H9 (cell line): Measurements from ENCODE around the gene RBP2. TPM values are rescaled to one million over a fixed set of nuclear protein-coding genes. Genes with fewer than 3 reads are reported as not detected.
"Not testable (repeated sequence)": the region's sequence is repeated elsewhere in the genome, so short reads cannot be mapped to it uniquely, and the experiment has no call there.

Experiments used
- DNase-seq: peaks from one replicate; pipeline ENCODE4 v3.0.0-alpha.2; 2017
- H2AFZ ChIP-seq: one replicate; pipeline ENCODE4 v1.6.1; 2013; ENCODE audit warnings: mild to moderate bottlenecking, low read length, control low read depth, moderate library complexity
- H2AK5ac ChIP-seq: 2 replicates; pipeline ENCODE4 v1.6.1; 2013; ENCODE audit warnings: low read length, control low read depth, mixed read lengths; ENCODE audit not compliant: insufficient read length
- H2BK120ac ChIP-seq: one replicate; pipeline ENCODE4 v1.6.1; 2013; ENCODE audit warnings: low read depth, mild to moderate bottlenecking, low read length, control low read depth, inconsistent platforms; ENCODE audit not compliant: poor library complexity, severe bottlenecking
- H2BK12ac ChIP-seq: 2 replicates; pipeline ENCODE4 v1.6.1; 2013; ENCODE audit warnings: low read length, control low read depth, mixed read lengths, low read depth; ENCODE audit not compliant: insufficient read length
- H2BK15ac ChIP-seq: 2 replicates; pipeline ENCODE4 v1.6.1; 2013; ENCODE audit warnings: low read depth, low read length, control low read depth
- H2BK20ac ChIP-seq: one replicate; pipeline ENCODE4 v1.6.1; 2013; ENCODE audit warnings: low read depth, mild to moderate bottlenecking, low read length, control low read depth, inconsistent platforms; ENCODE audit not compliant: poor library complexity, severe bottlenecking
- H2BK5ac ChIP-seq: 2 replicates; pipeline ENCODE4 v1.6.1; 2013; ENCODE audit warnings: low read length, control low read depth, mixed read lengths; ENCODE audit not compliant: insufficient read length
- H3K14ac ChIP-seq: 2 replicates; pipeline ENCODE4 v1.6.1; 2013; ENCODE audit warnings: low read length, control low read depth; ENCODE audit not compliant: insufficient read depth
- H3K18ac ChIP-seq: 2 replicates; pipeline ENCODE4 v1.6.1; 2013; ENCODE audit warnings: low read depth, mild to moderate bottlenecking, mixed read lengths, low read length, control low read depth; ENCODE audit not compliant: insufficient read length
- H3K23ac ChIP-seq: 2 replicates; pipeline ENCODE4 v1.6.1; 2013; ENCODE audit warnings: low read length, control low read depth, mixed read lengths, low read depth; ENCODE audit not compliant: insufficient read length
- H3K23me2 ChIP-seq: 2 replicates; pipeline ENCODE4 v1.6.1; 2013; ENCODE audit warnings: low read depth, mild to moderate bottlenecking, mixed read lengths, low read length, control low read depth; ENCODE audit not compliant: insufficient read length, poor library complexity, severe bottlenecking
- H3K27ac ChIP-seq: 2 replicates; pipeline ENCODE4 v1.5.1; 2013; ENCODE audit warnings: low read length, control low read depth, mixed read lengths, low read depth; ENCODE audit not compliant: insufficient read length
- H3K27me3 ChIP-seq: 2 replicates; pipeline ENCODE4 v1.6.1; 2013; ENCODE audit warnings: low read length, control low read depth, inconsistent platforms; ENCODE audit not compliant: insufficient read depth
- H3K4ac ChIP-seq: 2 replicates; pipeline ENCODE4 v1.6.1; 2013; ENCODE audit warnings: low read depth, mild to moderate bottlenecking, control low read depth, inconsistent platforms, low read length, moderate library complexity
- H3K4me1 ChIP-seq: 2 replicates; pipeline ENCODE4 v1.6.1; 2013; ENCODE audit warnings: low read length, control low read depth, inconsistent platforms; ENCODE audit not compliant: insufficient read depth
- H3K4me2 ChIP-seq: 2 replicates; pipeline ENCODE4 v1.6.1; 2013; ENCODE audit warnings: low read length, control low read depth, mixed read lengths; ENCODE audit not compliant: insufficient read length, insufficient read depth
- H3K56ac ChIP-seq: 2 replicates; pipeline ENCODE4 v1.6.1; 2013; ENCODE audit warnings: low read depth, mild to moderate bottlenecking, mixed read lengths, low read length, control low read depth; ENCODE audit not compliant: insufficient read length
- H3K79me1 ChIP-seq: 2 replicates; pipeline ENCODE4 v1.6.1; 2013; ENCODE audit warnings: low read depth, mild to moderate bottlenecking, moderate library complexity, low read length, control low read depth, inconsistent platforms; ENCODE audit not compliant: insufficient read depth, poor library complexity, severe bottlenecking
- H3K79me2 ChIP-seq: 2 replicates; pipeline ENCODE4 v1.6.1; 2013; ENCODE audit warnings: low read length, control low read depth, inconsistent platforms; ENCODE audit not compliant: insufficient read depth
- H3K9ac ChIP-seq: 2 replicates; pipeline ENCODE4 v1.6.1; 2013; ENCODE audit warnings: low read length, control low read depth, mixed read lengths; ENCODE audit not compliant: insufficient read length; ENCODE audit errors: extremely low read depth
- H3K9me3 ChIP-seq: one replicate; pipeline ENCODE4 v1.6.1; 2013; ENCODE audit warnings: low read depth, low read length, inconsistent platforms; ENCODE audit not compliant: control insufficient read depth
- H3T11ph ChIP-seq: one replicate; pipeline ENCODE4 v1.6.1; 2013; ENCODE audit warnings: mild to moderate bottlenecking, low read length, control low read depth, inconsistent platforms
- H4K20me1 ChIP-seq: one replicate; pipeline ENCODE4 v1.6.1; 2013; ENCODE audit not compliant: control insufficient read depth, insufficient read length, insufficient read depth
- H4K5ac ChIP-seq: 2 replicates; pipeline ENCODE4 v1.6.1; 2013; ENCODE audit warnings: low read depth, mild to moderate bottlenecking, mixed read lengths, low read length, control low read depth; ENCODE audit not compliant: insufficient read length
- H4K8ac ChIP-seq: replicated peaks from 2 replicates; pipeline ENCODE4 v1.6.1; 2013; ENCODE audit warnings: low read length, control low read depth, mixed read lengths, low read depth; ENCODE audit not compliant: insufficient read length
- H4K91ac ChIP-seq: 2 replicates; pipeline ENCODE4 v1.6.1; 2013; ENCODE audit warnings: low read depth, mild to moderate bottlenecking, moderate library complexity, mixed read lengths, low read length, control low read depth; ENCODE audit not compliant: insufficient read length
- H3K27ac Mint-ChIP-seq, 3 experiments: 2 replicates in 2 of 3; 3 replicates in 1 of 3; pipeline ENCODE4 v1.8.0; 2020 to 2021; ENCODE audit warnings: mixed read lengths in 3 of 3, mild to moderate bottlenecking in 1 of 3, moderate library complexity in 1 of 3
- H3K27me3 Mint-ChIP-seq: 2 replicates; pipeline ENCODE4 v1.8.0; 2021; ENCODE audit warnings: low read depth, mild to moderate bottlenecking, moderate library complexity, mixed read lengths
- H3K36me3 Mint-ChIP-seq, 3 experiments: 2 replicates in 2 of 3; 3 replicates in 1 of 3; pipeline ENCODE4 v1.8.0; 2020 to 2021; ENCODE audit warnings: low read depth in 3 of 3, mixed read lengths in 3 of 3; ENCODE audit not compliant: insufficient read depth in 1 of 3
- H3K4me1 Mint-ChIP-seq, 2 experiments: 2 replicates each; pipeline ENCODE4 v1.8.0; 2020; ENCODE audit warnings: mixed read lengths in 2 of 2
- H3K4me3 Mint-ChIP-seq, 2 experiments: 2 replicates in 1 of 2; 3 replicates in 1 of 2; pipeline ENCODE4 v1.8.0; 2020 to 2021; ENCODE audit warnings: mild to moderate bottlenecking in 2 of 2, mixed read lengths in 2 of 2, moderate library complexity in 1 of 2
- H3K9me3 Mint-ChIP-seq, 2 experiments: 2 replicates in 1 of 2; 3 replicates in 1 of 2; pipeline ENCODE4 v1.8.0; 2020; ENCODE audit warnings: mild to moderate bottlenecking in 2 of 2, mixed read lengths in 2 of 2, moderate library complexity in 1 of 2
- WGBS: extraction: QIAGEN DNeasy Blood & Tissue Kit; methylation state at CpG from one replicate; pipeline ENCODE4 v1.1.7; 2013; ENCODE audit warnings: missing lambda C conversion rate, low lambda C conversion rate, mixed read lengths; ENCODE audit not compliant: insufficient read length; ENCODE audit errors: extremely low coverage; 5-methylcytosine and 5-hydroxymethylcytosine counted together
- total RNA-seq: library from RNA; stranded (reverse); gene quantifications from 2 replicates; pipeline ENCODE4 v1.2.1, GENCODE V29; 2021
- TF ChIP-seq, protein P1 (sequence below): fragments of 200-600 bp; sonication (generic); conservative IDR thresholded peaks from 3 replicates; pipeline ENCODE4 v1.8.0; 2021; ENCODE audit warnings: antibody characterized with exemption, mild to moderate bottlenecking

The RBP2 gene
- total RNA-seq, 1 experiment from 2014 or later, result not detected

- WGBS, result no CpG with 5 or more reads among the region's 2 CpGs
- Histone ChIP-seq H2AK5ac (no peak overlapping the region), H3K4me1 (no peaks in the 10 kb centered on the region), H3K23ac (no peak overlapping the region), H4K8ac (no peak overlapping the region), H3K27me3 (no peaks in the 10 kb centered on the region), H4K20me1 (no peaks in the 10 kb centered on the region), H3T11ph (no peak overlapping the region), H3K27ac (no peak overlapping the region), H3K23me2 (no peaks in the 10 kb centered on the region), H2BK12ac (no peak overlapping the region), H3K9me3 (no peaks in the 10 kb centered on the region), H3K79me1 (no peaks in the 10 kb centered on the region), H3K4me2 (no peak overlapping the region), H3K9ac (no peak overlapping the region), H2AFZ (no peak overlapping the region), H3K79me2 (no peaks in the 10 kb centered on the region), H4K91ac (no peak overlapping the region), H3K4ac (no peak overlapping the region), H3K56ac (no peak overlapping the region), H2BK20ac (no peak overlapping the region), H2BK120ac (no peak overlapping the region), H3K14ac (no peak overlapping the region; the same call in 1 of the 2 replicates), H2BK5ac (no peak overlapping the region), H4K5ac (no peak overlapping the region), H3K18ac (no peak overlapping the region), H2BK15ac (no peak overlapping the region)
- peaks cover 0 to 3% of the 10 kb centered on the region in 2 experiments; a peak in 1 of 4 replicates for H3K4me1 Mint-ChIP-seq
- H3K27ac Mint-ChIP-seq, result no peak overlapping the region
- DNase-seq, result no peak
- H3K27me3 Mint-ChIP-seq, result no peaks in the 10 kb centered on the region; the same call in 1 of the 2 replicates
- H3K36me3 Mint-ChIP-seq, result peaks cover 0 to 6% (median 2%) of the 10 kb centered on the region in 3 experiments; a peak in 4 of 7 replicates
- H3K4me3 Mint-ChIP-seq, result no peak overlapping the region
- peaks cover 29 to 35% of the 10 kb centered on the region in 2 experiments for H3K9me3 Mint-ChIP-seq
- TF ChIP-seq, protein P1, sequence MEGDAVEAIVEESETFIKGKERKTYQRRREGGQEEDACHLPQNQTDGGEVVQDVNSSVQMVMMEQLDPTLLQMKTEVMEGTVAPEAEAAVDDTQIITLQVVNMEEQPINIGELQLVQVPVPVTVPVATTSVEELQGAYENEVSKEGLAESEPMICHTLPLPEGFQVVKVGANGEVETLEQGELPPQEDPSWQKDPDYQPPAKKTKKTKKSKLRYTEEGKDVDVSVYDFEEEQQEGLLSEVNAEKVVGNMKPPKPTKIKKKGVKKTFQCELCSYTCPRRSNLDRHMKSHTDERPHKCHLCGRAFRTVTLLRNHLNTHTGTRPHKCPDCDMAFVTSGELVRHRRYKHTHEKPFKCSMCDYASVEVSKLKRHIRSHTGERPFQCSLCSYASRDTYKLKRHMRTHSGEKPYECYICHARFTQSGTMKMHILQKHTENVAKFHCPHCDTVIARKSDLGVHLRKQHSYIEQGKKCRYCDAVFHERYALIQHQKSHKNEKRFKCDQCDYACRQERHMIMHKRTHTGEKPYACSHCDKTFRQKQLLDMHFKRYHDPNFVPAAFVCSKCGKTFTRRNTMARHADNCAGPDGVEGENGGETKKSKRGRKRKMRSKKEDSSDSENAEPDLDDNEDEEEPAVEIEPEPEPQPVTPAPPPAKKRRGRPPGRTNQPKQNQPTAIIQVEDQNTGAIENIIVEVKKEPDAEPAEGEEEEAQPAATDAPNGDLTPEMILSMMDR, result no peak
These were observed 61.6 kb downstream of the RBP2 start for GRCh38 chr3:139414608-139415224.

DNA sequence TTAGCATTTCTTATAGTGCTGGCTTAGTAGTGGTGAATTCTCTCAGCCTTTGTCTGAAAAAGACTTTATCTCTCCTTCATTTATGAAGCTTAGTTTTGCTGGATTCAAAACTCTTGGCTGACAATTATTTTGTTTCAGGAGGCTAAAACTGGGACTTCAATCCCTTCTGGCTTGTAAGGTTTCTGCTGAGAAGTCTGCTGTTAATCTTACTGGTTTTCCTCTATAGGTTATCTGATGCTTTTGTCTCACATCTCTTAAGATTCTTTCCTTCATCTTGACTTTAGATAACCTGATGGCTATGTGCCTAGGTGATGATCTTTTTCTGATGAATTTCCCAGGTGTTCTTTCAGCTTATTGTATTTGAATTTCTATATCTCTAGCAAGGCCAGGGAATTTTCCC is 63.4 kb downstream of the RBP2 start:
- H3K4me1 Mint-ChIP-seq, DNase-seq, H3K18ac ChIP-seq, H3K27me3 Mint-ChIP-seq, H3K23me2 ChIP-seq, H3K27ac Mint-ChIP-seq, H4K8ac ChIP-seq, H3K4ac ChIP-seq, H2AFZ ChIP-seq, H3K36me3 Mint-ChIP-seq, H3K23ac ChIP-seq, H3K79me1 ChIP-seq, H2BK120ac ChIP-seq, H3K9ac ChIP-seq, H4K91ac ChIP-seq, H3K4me2 ChIP-seq, H3K27me3 ChIP-seq, H2AK5ac ChIP-seq, H3K4me3 Mint-ChIP-seq, H2BK5ac ChIP-seq, H4K5ac ChIP-seq, H3K56ac ChIP-seq, H3K9me3 ChIP-seq, H3K27ac ChIP-seq, H3T11ph ChIP-seq, H3K4me1 ChIP-seq, H2BK20ac ChIP-seq, H3K79me2 ChIP-seq, H3K14ac ChIP-seq, H4K20me1 ChIP-seq, H2BK15ac ChIP-seq, H2BK12ac ChIP-seq: not testable (repeated sequence)
- H3K9me3 Mint-ChIP-seq, result peaks cover 44 to 50% of the 10 kb centered on the region in 2 experiments
